Measurements from ENCODE around the gene MYL6B. TPM values are rescaled to one million over a fixed set of nuclear protein-coding genes. Genes with fewer than 3 reads are reported as not detected.

The MYL6B gene
- total RNA-seq (10 to 100 TPM in 3 of 5 donors, 1 to 10 TPM in 1, not detected in 1; 4.9 to 24.3 (median 20.6) TPM), polyA plus RNA-seq (10 to 100 TPM; 53.4 to 98.1 (median 60.2) TPM)
- long read RNA-seq, donor 1, partial matches to known transcripts, result 15 of 32 reads
- long read RNA-seq, donor 1, other reads (novel, unspliced or antisense), result 13 of 32 reads
- long read RNA-seq, donor 2, transcript MYL6B-208 (3 exons, 322 nt), result major isoform, 5 of 43 reads
- long read RNA-seq, donor 2, partial matches to known transcripts, result 14 of 43 reads
- long read RNA-seq, donor 2, other reads (novel, unspliced or antisense), result 22 of 43 reads
- long read RNA-seq, donor 3, partial matches to known transcripts, result 0 of 5 reads
- long read RNA-seq, donor 3, other reads (novel, unspliced or antisense), result 0 of 5 reads
- long read RNA-seq, donor 4, partial matches to known transcripts, result 0 of 2 reads
- long read RNA-seq, donor 4, other reads (novel, unspliced or antisense), result 0 of 2 reads
- long read RNA-seq, donor 5, transcript MYL6B-208 (3 exons, 322 nt), result major isoform, 9 of 21 reads
- long read RNA-seq, donor 5, partial matches to known transcripts, result 0 of 21 reads
- long read RNA-seq, donor 5, other reads (novel, unspliced or antisense), result 11 of 21 reads
- long read RNA-seq, donor 6, transcript MYL6B-208 (3 exons, 322 nt), result major isoform, 9 of 105 reads
- long read RNA-seq, donor 6, partial matches to known transcripts, result 93 of 105 reads
- long read RNA-seq, donor 6, other reads (novel, unspliced or antisense), result 0 of 105 reads
- long read RNA-seq, donor 7, transcript MYL6B-208 (3 exons, 322 nt), result major isoform, 6 of 24 reads
- long read RNA-seq, donor 7, partial matches to known transcripts, result 10 of 24 reads
- long read RNA-seq, donor 7, other reads (novel, unspliced or antisense), result 7 of 24 reads
- long read RNA-seq, donor 8, transcript MYL6B-208 (3 exons, 322 nt), result major isoform, 6 of 43 reads
- long read RNA-seq, donor 8, partial matches to known transcripts, result 31 of 43 reads
- long read RNA-seq, donor 8, other reads (novel, unspliced or antisense), result 5 of 43 reads
- long read RNA-seq, donor 9, transcript MYL6B-208 (3 exons, 322 nt), result major isoform, 11 of 39 reads
- long read RNA-seq, donor 9, partial matches to known transcripts, result 5 of 39 reads
- long read RNA-seq, donor 9, other reads (novel, unspliced or antisense), result 19 of 39 reads
- long read RNA-seq, donor 10, partial matches to known transcripts, result 131 of 155 reads
- long read RNA-seq, donor 10, other reads (novel, unspliced or antisense), result 19 of 155 reads

- peak within 1 kb of the TSS; percentile 42 to 63 (median 56) for H3K4me3 ChIP-seq
- DNase-seq, result peak; percentile 95 to 98
- intact Hi-C loops (cut with DNase I; ENCODE audit: low total_unique reads), result no loop called here
- H3K36me3 ChIP-seq, result no peaks in the 10 kb centered on the region
- WGBS, 5 donors, result 0 to 1% (median 1%) methylated on average over 31 to 37 of the region's 37 CpGs
- no peaks in the 10 kb centered on the region for H3K27me3 ChIP-seq
- H3K9me3 ChIP-seq, result no peaks in the 10 kb centered on the region
- peak within 1 kb of the TSS; percentile 90 to 95 (median 94) for H3K27ac ChIP-seq
- H3K4me1 ChIP-seq, result peaks cover 15 to 46% (median 34%) of the 10 kb centered on the region in 4 donors
- TF ChIP-seq EP300 (IDR thresholded peaks at IDR 0.05), result no peak
- TF ChIP-seq POLR2AphosphoS5 (IDR thresholded peaks at IDR 0.05), result peak; percentile 83 to 95 (median 93)
These were observed at the start of gene MYL6B for GRCh38 chr12:56152132-56152755. MYL6B (plus strand) TSS chr12:56152587; CDS start chr12:56153919, 1,332 bp downstream.

- Histone ChIP-seq H3K27ac (peak overlapping the region in 4 of 5 donors; percentile 3 to 90 (median 88)), H3K27me3 (no peaks in the 10 kb centered on the region), H3K4me1 (peaks cover 11 to 55% (median 32%) of the 10 kb centered on the region in 4 donors), H3K4me3 (peak overlapping the region in 1 of 4 donors; percentile 81), H3K9me3 (no peaks in the 10 kb centered on the region), H3K36me3 (peaks cover 41 to 62% (median 55%) of the 10 kb centered on the region in 4 donors)
- intact Hi-C loops (cut with DNase I; ENCODE audit: low total_unique reads), result no loop called here
- DNase-seq, result no peak
- 19 to 63% (median 46%) methylated on average over 1 of the region's 1 CpG for WGBS, 5 donors
- TF ChIP-seq CTCF (IDR thresholded peaks at IDR 0.05), result no peak
- TF ChIP-seq POLR2AphosphoS5 (IDR thresholded peaks at IDR 0.05), result no peak
- no peak for TF ChIP-seq EP300 (IDR thresholded peaks at IDR 0.05)
These were observed 49.7 kb upstream of the MYL6B start for GRCh38 chr12:56102683-56103065.

GRCh38 chr12:56103066-56103711 is 49.2 kb upstream of the MYL6B start:
- peaks cover 46 to 62% (median 56%) of the 10 kb centered on the region in 4 donors for H3K36me3 ChIP-seq
- 29 to 44% (median 38%) methylated on average over 6 of the region's 6 CpGs for WGBS, 5 donors

More at GRCh38 chr12:56103066-56103711, 49.2 kb upstream of the MYL6B start:
- TF ChIP-seq CTCF (IDR thresholded peaks at IDR 0.05) (no peak), POLR2A (IDR thresholded peaks at IDR 0.05) (no peak), EP300 (IDR thresholded peaks at IDR 0.05) (no peak), POLR2AphosphoS5 (IDR thresholded peaks at IDR 0.05) (peak in 1 of 3 donors; percentile 6)
- no peaks in the 10 kb centered on the region for H3K27me3 ChIP-seq
- no peaks in the 10 kb centered on the region for H3K9me3 ChIP-seq
- peak overlapping the region; percentile 28 to 90 (median 88) for H3K27ac ChIP-seq
- H3K4me1 ChIP-seq, result peaks cover 11 to 58% (median 32%) of the 10 kb centered on the region in 4 donors
- intact Hi-C loops (cut with DNase I; ENCODE audit: low total_unique reads), result no loop called here
- DNase-seq, result peak in 1 of 2 donors; percentile 20
- peak overlapping the region; percentile 66 to 96 (median 78) for H3K4me3 ChIP-seq
